ENCODE measurements around the gene SERPINA6.

The SERPINA6 gene

GRCh38 chr14:94362614-94363133, 39.5 kb upstream of the SERPINA6 start:
- DNase-seq (ENCODE audit: low read depth): no peak
- H3K4me3 ChIP-seq (ENCODE audit: low read length): no peak overlapping the region
- no peak for TF ChIP-seq CTCF (conservative IDR thresholded peaks at IDR 0.05; ENCODE audit: low read depth, low read length)

- TF ChIP-seq CTCF (conservative IDR thresholded peaks at IDR 0.05; ENCODE audit: low read depth, low read length): no peak
- H3K4me3 ChIP-seq (ENCODE audit: low read length): no peak overlapping the region
- no peak for DNase-seq (ENCODE audit: low read depth)
Observed at GRCh38 chr14:94361682-94362081, 38.5 kb upstream of the SERPINA6 start.

- no peak for TF ChIP-seq CTCF (conservative IDR thresholded peaks at IDR 0.05; ENCODE audit: low read depth, low read length)
- H3K4me3 ChIP-seq (ENCODE audit: low read length): no peak overlapping the region
- no peak for DNase-seq (ENCODE audit: low read depth)
Observed at GRCh38 chr14:94360945-94361565, 37.9 kb upstream of the SERPINA6 start.

- no peak for TF ChIP-seq CTCF (conservative IDR thresholded peaks at IDR 0.05; ENCODE audit: low read depth, low read length)
- no peak for DNase-seq (ENCODE audit: low read depth)
- no peak overlapping the region for H3K4me3 ChIP-seq (ENCODE audit: low read length)
Observed at GRCh38 chr14:94357166-94357565, 34.0 kb upstream of the SERPINA6 start.

GRCh38 chr14:94356379-94357056, 33.4 kb upstream of the SERPINA6 start:
- no peak for TF ChIP-seq CTCF (conservative IDR thresholded peaks at IDR 0.05; ENCODE audit: low read depth, low read length)
- no peak overlapping the region for H3K4me3 ChIP-seq (ENCODE audit: low read length)
- DNase-seq (ENCODE audit: low read depth): no peak

GRCh38 chr14:94355191-94355794, 32.2 kb upstream of the SERPINA6 start:
- TF ChIP-seq CTCF (conservative IDR thresholded peaks at IDR 0.05; ENCODE audit: low read depth, low read length): peak; percentile 39
- DNase-seq (ENCODE audit: low read depth): no peak
- no peak overlapping the region for H3K4me3 ChIP-seq (ENCODE audit: low read length)
